ENCODE results near the gene GADD45G. TPM values are rescaled to one million over a fixed set of nuclear protein-coding genes. Genes with fewer than 3 reads are reported as not detected.

GADD45G gene
- total and polyA plus RNA-seq, 2 of the 8 experiments (the other 6 are each of a cell fraction or from before 2014, with no cell fraction given), result 7.0 to 11.4 TPM

GRCh38 chr9:89603767-89604665 lies 796 bp upstream of the GADD45G start (continued):
- TF ChIP-seq TBP (IDR thresholded peaks at IDR 0.05; ENCODE audit: low read depth, low read length) (no peak), CREB1 (IDR thresholded peaks at IDR 0.05) (no peak), HDAC6 (IDR thresholded peaks at IDR 0.05; ENCODE audit: low read depth, low read length) (no peak), POLR2A (IDR thresholded peaks at IDR 0.05; ENCODE audit: control extremely low read depth in 1 of 2, low read depth in 2 of 2, low read length in 2 of 2) (no peak; a peak in 1 of 3 replicates), KDM5A (IDR thresholded peaks at IDR 0.05; ENCODE audit: low read length) (no peak), ATF3 (IDR thresholded peaks at IDR 0.05; ENCODE audit: insufficient read depth, low read depth, low read length) (no peak), RBBP5 (IDR thresholded peaks at IDR 0.05; ENCODE audit: borderline replicate concordance, low read depth, low read length) (no peak), GTF2F1 (IDR thresholded peaks at IDR 0.05; ENCODE audit: borderline replicate concordance, low read depth, low read length) (no peak), CHD7 (IDR thresholded peaks at IDR 0.05; ENCODE audit: insufficient replicate concordance, low read length) (peak; percentile 68), YY1 (IDR thresholded peaks at IDR 0.05; ENCODE audit: low read depth, low read length) (no peak)
